ENCODE measurements around the gene PIP4K2A.

The PIP4K2A gene

GRCh38 chr10:22667093-22667480 lies 47.3 kb downstream of the PIP4K2A start:
- TF ChIP-seq CTCF (IDR thresholded peaks at IDR 0.05), result no peak

GRCh38 chr10:22666287-22667092 lies 47.9 kb downstream of the PIP4K2A start:
- no peak for TF ChIP-seq CTCF (IDR thresholded peaks at IDR 0.05)

GRCh38 chr10:22665329-22665728 lies 49.0 kb downstream of the PIP4K2A start:
- no peak for TF ChIP-seq CTCF (IDR thresholded peaks at IDR 0.05)

GRCh38 chr10:22662733-22663330 lies 51.5 kb downstream of the PIP4K2A start:
- TF ChIP-seq CTCF (IDR thresholded peaks at IDR 0.05), result no peak

- no peak for TF ChIP-seq CTCF (IDR thresholded peaks at IDR 0.05)
Measured at GRCh38 chr10:22659866-22660265, 54.5 kb downstream of the PIP4K2A start.

- no peak for TF ChIP-seq CTCF (IDR thresholded peaks at IDR 0.05)
Measured at GRCh38 chr10:22658745-22659410, 55.5 kb downstream of the PIP4K2A start.

- TF ChIP-seq CTCF (IDR thresholded peaks at IDR 0.05), result no peak
Measured at GRCh38 chr10:22657566-22658225, 56.7 kb downstream of the PIP4K2A start.

Measured in LNCAP (cell line).